Loucy (cell line): ENCODE results near the gene RHOB.

Source experiments
- H2AFZ ChIP-seq: fragments of 200-600 bp; sonication (generic); 2 replicates; pipeline ENCODE4 v1.6.0; 2016; ENCODE audit warnings: antibody characterized with exemption, mild to moderate bottlenecking, low read length, moderate library complexity
- H3F3A ChIP-seq: fragments of 200-600 bp; 2 replicates; pipeline ENCODE4 v1.6.0; 2016; ENCODE audit warnings: antibody characterized with exemption, low read depth, mild to moderate bottlenecking
- H3K27me3 ChIP-seq: fragments of 200-600 bp; sonication (generic); 2 replicates; pipeline ENCODE4 v1.6.1; 2014; ENCODE audit warnings: low read length, mild to moderate bottlenecking; ENCODE audit not compliant: insufficient read depth, poor library complexity, severe bottlenecking
- H3K36me3 ChIP-seq: fragments of 200-600 bp; sonication (generic); 2 replicates; pipeline ENCODE4 v1.6.1; 2016; ENCODE audit warnings: low read length; ENCODE audit not compliant: insufficient read depth
- H3K4me1 ChIP-seq: fragments of 200-600 bp; sonication (generic); 2 replicates; pipeline ENCODE4 v1.5.1; 2014; ENCODE audit warnings: low read length, mild to moderate bottlenecking; ENCODE audit not compliant: insufficient read depth, poor library complexity, severe bottlenecking
- H3K4me2 ChIP-seq: fragments of 200-600 bp; sonication (generic); 2 replicates; pipeline ENCODE4 v1.6.0; 2014; ENCODE audit warnings: antibody characterized with exemption, low read length, low read depth, mild to moderate bottlenecking; ENCODE audit not compliant: poor library complexity, severe bottlenecking
- H3K4me3 ChIP-seq: fragments of 200-600 bp; sonication (generic); 2 replicates; pipeline ENCODE4 v1.5.1; 2014; ENCODE audit warnings: low read length, mild to moderate bottlenecking, mixed read lengths; ENCODE audit not compliant: poor library complexity, severe bottlenecking
- H3K79me2 ChIP-seq: fragments of 200-600 bp; sonication (generic); 2 replicates; pipeline ENCODE4 v1.6.1; 2014; ENCODE audit warnings: low read length; ENCODE audit not compliant: insufficient read depth
- H3K9ac ChIP-seq: fragments of 200-600 bp; sonication (generic); 2 replicates; pipeline ENCODE4 v1.6.0; 2014; ENCODE audit warnings: mild to moderate bottlenecking, low read depth, low read length, moderate library complexity; ENCODE audit not compliant: poor library complexity, severe bottlenecking
- H3K9me2 ChIP-seq: fragments of 200-600 bp; sonication (generic); replicated peaks from 2 replicates; pipeline ENCODE4 v1.6.1; 2016; ENCODE audit warnings: low read depth, low read length, mixed read lengths
- H3K9me3 ChIP-seq: fragments of 200-600 bp; sonication (generic); 2 replicates; pipeline ENCODE4 v1.6.1; 2014; ENCODE audit warnings: mild to moderate bottlenecking, antibody characterized with exemption, low read length, low read depth; ENCODE audit not compliant: insufficient read depth
- H4K20me1 ChIP-seq: fragments of 200-600 bp; sonication (generic); 2 replicates; pipeline ENCODE4 v1.6.0; 2014; ENCODE audit warnings: antibody characterized with exemption, low read length, mild to moderate bottlenecking; ENCODE audit not compliant: insufficient read depth, poor library complexity, severe bottlenecking
- EZH2phosphoT487 ChIP-seq: fragments of 200-600 bp; IDR thresholded peaks from 2 replicates; pipeline ENCODE4 v1.6.1; 2018; ENCODE audit warnings: antibody characterized with exemption, mild to moderate bottlenecking, moderate library complexity, borderline replicate concordance
- TF ChIP-seq, protein P1 (sequence below): fragments of 200-600 bp; sonication (generic); conservative IDR thresholded peaks from 2 replicates; pipeline ENCODE4 v1.5.1; 2014; ENCODE audit warnings: mild to moderate bottlenecking, antibody characterized with exemption, low read length

Gene RHOB

DNA sequence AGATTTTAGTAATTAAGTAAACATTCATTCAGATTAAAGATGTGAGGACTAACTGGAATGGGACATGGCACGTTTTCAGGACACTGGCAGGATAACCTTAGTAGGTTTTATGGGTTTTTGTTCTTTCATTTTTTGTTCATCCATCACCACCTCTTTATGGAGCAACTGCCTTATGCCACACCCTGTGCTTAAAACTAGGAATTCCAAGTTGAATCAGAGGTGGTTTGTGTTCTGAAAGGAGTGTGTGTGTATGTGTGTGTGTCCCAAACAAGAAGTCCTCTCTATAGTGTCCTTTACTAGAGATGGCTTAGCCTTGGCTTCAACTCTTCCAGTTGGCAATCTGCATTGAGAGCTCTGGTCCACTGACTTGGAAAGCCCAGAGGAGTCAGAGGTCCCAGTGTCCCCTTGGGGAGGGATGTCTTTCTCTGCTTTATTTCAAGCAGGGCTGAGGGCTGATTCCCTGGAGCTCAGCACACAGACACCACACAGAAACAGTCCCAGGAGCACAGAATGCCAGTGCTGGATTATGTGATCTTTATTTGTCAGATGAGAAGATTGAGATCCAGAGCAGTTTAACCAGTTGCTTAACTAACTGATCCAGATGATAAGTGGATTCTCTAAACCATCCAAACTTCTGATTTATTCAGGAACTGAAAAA, 25.2 kb downstream of the RHOB start:
- no peaks in the 10 kb centered on the region for H4K20me1 ChIP-seq
- H3K36me3 ChIP-seq = no peaks in the 10 kb centered on the region
- 0 out of 2 replicates have a peak, but pooled peaks cover 4% of the 10 kb centered on the region for H3K9me3 ChIP-seq
- H3K9ac ChIP-seq = no peak overlapping the region
- H3K9me2 ChIP-seq = no peaks in the 10 kb centered on the region
- H3K4me2 ChIP-seq = no peak overlapping the region
- TF ChIP-seq EZH2phosphoT487 = no peak
- TF ChIP-seq, protein P1, sequence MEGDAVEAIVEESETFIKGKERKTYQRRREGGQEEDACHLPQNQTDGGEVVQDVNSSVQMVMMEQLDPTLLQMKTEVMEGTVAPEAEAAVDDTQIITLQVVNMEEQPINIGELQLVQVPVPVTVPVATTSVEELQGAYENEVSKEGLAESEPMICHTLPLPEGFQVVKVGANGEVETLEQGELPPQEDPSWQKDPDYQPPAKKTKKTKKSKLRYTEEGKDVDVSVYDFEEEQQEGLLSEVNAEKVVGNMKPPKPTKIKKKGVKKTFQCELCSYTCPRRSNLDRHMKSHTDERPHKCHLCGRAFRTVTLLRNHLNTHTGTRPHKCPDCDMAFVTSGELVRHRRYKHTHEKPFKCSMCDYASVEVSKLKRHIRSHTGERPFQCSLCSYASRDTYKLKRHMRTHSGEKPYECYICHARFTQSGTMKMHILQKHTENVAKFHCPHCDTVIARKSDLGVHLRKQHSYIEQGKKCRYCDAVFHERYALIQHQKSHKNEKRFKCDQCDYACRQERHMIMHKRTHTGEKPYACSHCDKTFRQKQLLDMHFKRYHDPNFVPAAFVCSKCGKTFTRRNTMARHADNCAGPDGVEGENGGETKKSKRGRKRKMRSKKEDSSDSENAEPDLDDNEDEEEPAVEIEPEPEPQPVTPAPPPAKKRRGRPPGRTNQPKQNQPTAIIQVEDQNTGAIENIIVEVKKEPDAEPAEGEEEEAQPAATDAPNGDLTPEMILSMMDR = no peak
- H3K79me2 ChIP-seq = no peaks in the 10 kb centered on the region
- H3K4me1 ChIP-seq = no peaks in the 10 kb centered on the region
- no peaks in the 10 kb centered on the region for H3F3A ChIP-seq
- H2AFZ ChIP-seq = no peak overlapping the region
- H3K27me3 ChIP-seq = no peaks in the 10 kb centered on the region
- no peak overlapping the region for H3K4me3 ChIP-seq

DNA sequence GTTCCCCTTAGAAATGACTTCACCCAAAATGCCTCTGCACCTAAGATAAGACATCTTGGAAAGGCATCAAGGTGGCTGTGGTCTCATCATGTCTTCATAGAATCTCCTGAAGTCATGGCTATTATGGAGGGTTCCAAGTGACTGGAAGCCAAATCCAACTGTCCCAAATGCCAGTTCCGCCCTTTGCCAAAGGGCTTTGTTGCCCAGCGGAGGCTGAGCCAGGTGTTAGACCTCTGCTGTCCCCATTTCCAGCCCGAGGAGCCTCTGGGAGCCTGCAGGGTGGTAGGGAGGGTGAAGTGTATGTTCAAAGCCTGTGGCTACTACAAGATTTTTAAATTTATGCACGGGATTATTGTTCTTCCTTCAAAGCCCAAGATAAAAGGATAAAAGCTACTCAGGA, 25.7 kb downstream of the RHOB start:
- H4K20me1 ChIP-seq = no peaks in the 10 kb centered on the region
- H3K9me3 ChIP-seq = 0 out of 2 replicates have a peak, but pooled peaks cover 4% of the 10 kb centered on the region
- H3K4me1 ChIP-seq = no peaks in the 10 kb centered on the region
- H2AFZ ChIP-seq = no peak overlapping the region
- TF ChIP-seq, protein P1 = no peak
- TF ChIP-seq EZH2phosphoT487 = no peak
- H3F3A ChIP-seq = no peaks in the 10 kb centered on the region
- H3K27me3 ChIP-seq = no peaks in the 10 kb centered on the region
- H3K36me3 ChIP-seq = no peaks in the 10 kb centered on the region
- no peaks in the 10 kb centered on the region for H3K9me2 ChIP-seq
- no peaks in the 10 kb centered on the region for H3K79me2 ChIP-seq
- no peak overlapping the region for H3K9ac ChIP-seq
- H3K4me3 ChIP-seq = no peak overlapping the region
- no peak overlapping the region for H3K4me2 ChIP-seq

DNA sequence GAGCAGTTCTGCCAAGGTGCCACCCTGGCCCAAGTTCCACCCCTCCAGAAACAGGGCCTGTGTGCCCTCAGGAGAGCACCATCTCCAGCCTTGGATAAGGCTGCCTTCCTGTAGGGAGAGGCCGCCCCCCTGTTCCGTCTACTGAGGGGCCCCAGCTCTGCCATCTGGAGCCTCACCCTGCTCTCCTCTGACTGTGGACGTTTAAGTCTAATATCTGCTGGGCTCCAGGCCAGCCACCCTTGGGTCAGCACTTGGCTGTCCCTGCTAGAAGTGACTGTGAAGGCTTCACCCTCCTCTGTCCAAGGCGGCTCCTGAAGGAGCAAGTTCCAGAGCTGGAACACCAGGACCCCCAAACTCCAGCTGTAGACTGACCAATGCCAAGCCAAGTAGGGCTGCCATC, 26.3 kb downstream of the RHOB start:
- Histone ChIP-seq H3K27me3 (no peaks in the 10 kb centered on the region), H3K4me2 (no peak overlapping the region), H3K9me2 (no peaks in the 10 kb centered on the region), H3K79me2 (no peaks in the 10 kb centered on the region), H2AFZ (no peak overlapping the region), H3K9me3 (0 out of 2 replicates have a peak, but pooled peaks cover 4% of the 10 kb centered on the region), H3K36me3 (no peaks in the 10 kb centered on the region), H3K9ac (no peak overlapping the region), H4K20me1 (no peaks in the 10 kb centered on the region), H3K4me1 (no peaks in the 10 kb centered on the region), H3K4me3 (no peak overlapping the region), H3F3A (no peaks in the 10 kb centered on the region)
- TF ChIP-seq, protein P1 = no peak
- TF ChIP-seq EZH2phosphoT487 = no peak
